Right lobe of liver (tissue), 6 donors: ENCODE data around the gene CHD2. TPM values are rescaled to one million over a fixed set of nuclear protein-coding genes. Genes with fewer than 3 reads are reported as not detected.

Experiments
- ATAC-seq, 4 donors: fragments of 200-7000 bp; cut with Tn5 transposase; one replicate each; pipeline ENCODE4 v1.9.1; 2020; ENCODE audit warnings: mild to moderate bottlenecking in 4 of 4, moderate library complexity in 4 of 4
- DNase-seq, 3 donors: peaks; one replicate each; pipeline ENCODE4 v3.0.0-alpha.2; 2020
- H3K27ac ChIP-seq, 3 donors: fragments of 200-600 bp; one replicate each; pipeline ENCODE4 v1.8.0; 2022
- H3K27me3 ChIP-seq, 2 donors: fragments of 200-600 bp; one replicate each; pipeline ENCODE4 v1.8.0; 2022
- H3K36me3 ChIP-seq, 4 donors: fragments of 200-600 bp; sonication (generic) in 1 of 4; one replicate each; pipeline versions ENCODE4 v1.5.1 to v1.8.0; 2017 to 2022; ENCODE audit warnings: control low read depth in 1 of 4
- H3K4me1 ChIP-seq, 4 donors: fragments of 200-600 bp; sonication (generic) in 1 of 4; one replicate each; pipeline versions ENCODE4 v1.5.1 to v1.8.0; 2017 to 2022; ENCODE audit warnings: control low read depth in 1 of 4
- H3K4me3 ChIP-seq, 3 donors: fragments of 200-600 bp; one replicate each; pipeline ENCODE4 v1.8.0; 2022
- H3K9me3 ChIP-seq, 4 donors: fragments of 200-600 bp; sonication (generic) in 1 of 4; one replicate each; pipeline versions ENCODE4 v1.5.1 to v1.8.0; 2017 to 2022; ENCODE audit warnings: control low read depth in 1 of 4
- POLR2A ChIP-seq: fragments of 450-650 bp; IDR thresholded peaks from one replicate; pipeline ENCODE4 v1.6.1; 2017; ENCODE audit warnings: antibody characterized with exemption, mild to moderate bottlenecking
- WGBS: methylation state at CpG from one replicate; pipeline ENCODE4 v1.1.6; 2018; ENCODE audit warnings: low coverage, low lambda C conversion rate; ENCODE audit not compliant: insufficient coverage; ENCODE audit errors: missing lambda C conversion rate; 5-methylcytosine and 5-hydroxymethylcytosine counted together
- intact Hi-C, 2 donors: fragments of 100-400 bp; cut with DNase I; formaldehyde crosslinking; loops; one replicate each; pipeline versions ENCODE4 v1.11.2 to v1.14.1; 2022
- total RNA-seq, 6 experiments: library from RNA; depleted of rRNA in 2 of 6; stranded (reverse); fragments of >200 nt in 2 of 6; fragmentation: NEBNext Ultra II Directional in 3 of 6; extraction: Animal tissue kit (Norgen Biotek cat#: 25700) in 3 of 6; gene quantifications; one replicate each; pipeline versions ENCODE4 v1.1.0 to v1.2.4, GENCODE V29; 2016 to 2023
- TF ChIP-seq, protein P1 (sequence below), 4 donors: fragments of 200-600 bp in 3 of 4; fragments of 450-650 bp in 1 of 4; IDR thresholded peaks; one replicate each; pipeline versions ENCODE4 v1.5.1 to v1.8.0; 2016 to 2022; ENCODE audit warnings: antibody characterized with exemption in 4 of 4, mild to moderate bottlenecking in 2 of 4
- donor health status: DM: no; HTN: yes; CAD: no.
- donor health status: DM: no; HTN: no; CAD: no.
- donor health status: DM: no; HTN: no; CAD: no.
- donor health status: DM: no; HTN: yes; CAD: no.
- donor health status: DM: no; HTN: yes; CAD: no.

The CHD2 gene
- total RNA-seq, 6 experiments from 2014 or later, result 41.4 to 65.0 (median 56.6) TPM

DNA sequence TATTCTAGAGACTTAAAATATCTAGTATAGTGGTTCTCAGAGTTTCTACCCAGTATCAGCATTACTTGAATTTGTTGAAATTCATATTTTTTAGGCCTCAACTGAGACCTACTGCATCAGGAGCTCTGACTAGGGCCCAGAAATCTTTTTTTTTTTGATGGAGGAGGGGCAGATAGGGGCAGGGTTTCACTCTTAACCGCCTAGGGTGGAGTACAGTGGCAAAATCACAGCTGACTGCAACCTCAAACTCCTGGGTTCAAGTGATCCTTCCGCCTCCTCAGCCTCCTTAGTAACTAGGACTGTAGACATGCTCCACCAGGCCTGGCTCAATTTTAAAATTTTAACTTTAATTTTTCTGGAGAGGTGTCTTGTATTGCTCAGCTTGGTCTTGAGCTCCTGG, 36.6 kb downstream of the CHD2 start:
- no peak for ATAC-seq
- Histone ChIP-seq H3K9me3 (no peaks in the 10 kb centered on the region), H3K27ac (no peak overlapping the region), H3K36me3 (peaks cover 3 to 70% (median 44%) of the 10 kb centered on the region in 4 donors), H3K27me3 (no peaks in the 10 kb centered on the region), H3K4me3 (no peak overlapping the region), H3K4me1 (peaks cover 0 to 19% (median 0%) of the 10 kb centered on the region in 4 donors)
- intact Hi-C loops, result no loop called here
- WGBS, result no CpG with 5 or more reads among the region's 2 CpGs
- no peak for TF ChIP-seq POLR2A
- TF ChIP-seq, protein P1, sequence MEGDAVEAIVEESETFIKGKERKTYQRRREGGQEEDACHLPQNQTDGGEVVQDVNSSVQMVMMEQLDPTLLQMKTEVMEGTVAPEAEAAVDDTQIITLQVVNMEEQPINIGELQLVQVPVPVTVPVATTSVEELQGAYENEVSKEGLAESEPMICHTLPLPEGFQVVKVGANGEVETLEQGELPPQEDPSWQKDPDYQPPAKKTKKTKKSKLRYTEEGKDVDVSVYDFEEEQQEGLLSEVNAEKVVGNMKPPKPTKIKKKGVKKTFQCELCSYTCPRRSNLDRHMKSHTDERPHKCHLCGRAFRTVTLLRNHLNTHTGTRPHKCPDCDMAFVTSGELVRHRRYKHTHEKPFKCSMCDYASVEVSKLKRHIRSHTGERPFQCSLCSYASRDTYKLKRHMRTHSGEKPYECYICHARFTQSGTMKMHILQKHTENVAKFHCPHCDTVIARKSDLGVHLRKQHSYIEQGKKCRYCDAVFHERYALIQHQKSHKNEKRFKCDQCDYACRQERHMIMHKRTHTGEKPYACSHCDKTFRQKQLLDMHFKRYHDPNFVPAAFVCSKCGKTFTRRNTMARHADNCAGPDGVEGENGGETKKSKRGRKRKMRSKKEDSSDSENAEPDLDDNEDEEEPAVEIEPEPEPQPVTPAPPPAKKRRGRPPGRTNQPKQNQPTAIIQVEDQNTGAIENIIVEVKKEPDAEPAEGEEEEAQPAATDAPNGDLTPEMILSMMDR (IDR thresholded peaks at IDR 0.05), result no peak
- no peak for DNase-seq

- TF ChIP-seq, protein P1 (IDR thresholded peaks at IDR 0.05), result no peak
- TF ChIP-seq POLR2A, result no peak
- intact Hi-C loops, result no loop called here
- H3K36me3 ChIP-seq, result peaks cover 3 to 76% (median 52%) of the 10 kb centered on the region in 4 donors
- ATAC-seq (no peak), DNase-seq (no peak)
- H3K9me3 ChIP-seq, result no peaks in the 10 kb centered on the region
- no peak overlapping the region for H3K4me3 ChIP-seq
- H3K27ac ChIP-seq, result no peak overlapping the region
- H3K4me1 ChIP-seq, result peaks cover 0 to 13% (median 0%) of the 10 kb centered on the region in 4 donors
- H3K27me3 ChIP-seq, result no peaks in the 10 kb centered on the region
These were observed 37.8 kb downstream of the CHD2 start for GRCh38 chr15:92937901-92938300.

- 72% methylated on average over 2 of the region's 2 CpGs for WGBS
- Histone ChIP-seq H3K9me3 (no peaks in the 10 kb centered on the region), H3K36me3 (peaks cover 3 to 80% (median 53%) of the 10 kb centered on the region in 4 donors), H3K27me3 (no peaks in the 10 kb centered on the region), H3K4me3 (no peak overlapping the region), H3K27ac (no peak overlapping the region), H3K4me1 (peaks cover 0 to 9% (median 0%) of the 10 kb centered on the region in 4 donors)
- TF ChIP-seq, protein P1 (IDR thresholded peaks at IDR 0.05), result peak in 2 of 4 donors; percentile 11
- no peak for TF ChIP-seq POLR2A
- no peak for DNase-seq
- peak in 1 of 4 donors; percentile 30 for ATAC-seq
- intact Hi-C loops, result no loop called here
These were observed 38.3 kb downstream of the CHD2 start for GRCh38 chr15:92938387-92938786.

DNA sequence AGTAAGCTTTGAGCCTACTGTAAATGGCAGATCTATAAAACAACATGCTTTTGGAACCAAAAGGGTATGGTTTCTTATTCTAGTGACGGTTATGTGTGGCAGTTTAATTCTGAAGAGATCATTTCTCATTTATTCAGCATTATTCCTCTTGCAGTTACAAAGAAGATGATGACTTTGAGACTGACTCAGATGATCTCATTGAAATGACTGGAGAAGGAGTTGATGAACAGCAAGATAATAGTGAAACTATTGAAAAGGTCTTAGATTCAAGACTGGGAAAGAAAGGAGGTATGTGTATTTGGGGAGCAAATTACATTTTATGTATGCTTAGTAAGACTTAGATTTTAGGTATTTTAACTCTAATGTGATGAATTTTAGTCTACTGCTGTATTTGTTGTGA, 41.5 kb downstream of the CHD2 start:
- intact Hi-C loops, result loop anchor here in 1 of 2 donors (10.0 kb wide), 1 partner anchor 53 kb away; no protein-coding TSS in a partner anchor
- peaks cover 3 to 90% (median 60%) of the 10 kb centered on the region in 4 donors for H3K36me3 ChIP-seq
- TF ChIP-seq, protein P1 (IDR thresholded peaks at IDR 0.05), result no peak
- no peak for TF ChIP-seq POLR2A
- no peak for ATAC-seq
- H3K27ac ChIP-seq, result no peak overlapping the region
- no peaks in the 10 kb centered on the region for H3K4me1 ChIP-seq
- DNase-seq, result no peak
- no peak overlapping the region for H3K4me3 ChIP-seq
- H3K9me3 ChIP-seq, result no peaks in the 10 kb centered on the region
- 88% methylated on average over 1 of the region's 1 CpG for WGBS
- H3K27me3 ChIP-seq, result no peaks in the 10 kb centered on the region

DNA sequence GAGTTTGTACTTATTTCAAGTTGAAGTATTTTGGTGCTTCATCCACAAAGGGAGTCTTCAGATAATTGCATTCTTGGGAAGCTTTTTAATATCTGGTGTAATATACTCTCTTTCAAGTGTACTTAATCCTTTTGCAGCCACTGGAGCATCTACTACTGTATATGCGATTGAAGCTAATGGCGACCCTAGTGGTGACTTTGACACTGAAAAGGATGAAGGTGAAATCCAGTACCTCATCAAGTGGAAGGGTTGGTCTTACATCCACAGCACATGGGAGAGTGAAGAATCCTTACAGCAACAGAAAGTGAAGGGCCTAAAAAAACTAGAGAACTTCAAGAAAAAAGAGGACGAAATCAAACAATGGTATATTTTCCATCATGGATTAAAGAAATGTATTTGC, 42.6 kb downstream of the CHD2 start:
- TF ChIP-seq, protein P1 (IDR thresholded peaks at IDR 0.05), result no peak
- no peak for TF ChIP-seq POLR2A
- ATAC-seq (no peak), DNase-seq (no peak)
- Histone ChIP-seq H3K9me3 (no peaks in the 10 kb centered on the region), H3K4me1 (no peaks in the 10 kb centered on the region), H3K27ac (no peak overlapping the region), H3K27me3 (no peaks in the 10 kb centered on the region), H3K4me3 (no peak overlapping the region), H3K36me3 (peaks cover 7 to 95% (median 65%) of the 10 kb centered on the region in 4 donors)
- intact Hi-C loops, result loop anchor here in 1 of 2 donors (10.0 kb wide), 1 partner anchor 52 kb away; no protein-coding TSS in a partner anchor
- WGBS, result 96% methylated on average over 3 of the region's 3 CpGs
